Measurements from ENCODE around the gene SCN2A.

Gene SCN2A

DNA sequence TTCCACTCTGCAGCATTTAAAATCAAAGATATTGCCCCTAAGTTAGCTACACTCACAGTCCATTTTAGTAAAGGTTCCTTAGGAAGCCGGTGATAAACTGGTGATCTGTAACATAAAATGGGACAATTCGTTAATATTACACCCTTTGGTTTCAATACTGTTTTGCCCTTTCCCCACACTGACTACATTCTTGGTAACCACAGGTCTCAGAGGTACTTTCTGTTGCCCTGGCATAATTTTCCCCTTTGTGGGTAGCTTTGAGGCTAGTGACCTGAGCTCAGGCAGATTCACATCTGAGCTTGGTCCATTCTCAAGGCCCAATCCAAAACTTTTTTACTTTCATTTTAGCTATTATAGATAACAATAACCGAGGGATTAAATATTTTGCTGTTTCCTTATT lies 197.3 kb downstream of the SCN2A start:
- DNase-seq (ENCODE audit: low read depth), result no peak
- TF ChIP-seq, protein P1, sequence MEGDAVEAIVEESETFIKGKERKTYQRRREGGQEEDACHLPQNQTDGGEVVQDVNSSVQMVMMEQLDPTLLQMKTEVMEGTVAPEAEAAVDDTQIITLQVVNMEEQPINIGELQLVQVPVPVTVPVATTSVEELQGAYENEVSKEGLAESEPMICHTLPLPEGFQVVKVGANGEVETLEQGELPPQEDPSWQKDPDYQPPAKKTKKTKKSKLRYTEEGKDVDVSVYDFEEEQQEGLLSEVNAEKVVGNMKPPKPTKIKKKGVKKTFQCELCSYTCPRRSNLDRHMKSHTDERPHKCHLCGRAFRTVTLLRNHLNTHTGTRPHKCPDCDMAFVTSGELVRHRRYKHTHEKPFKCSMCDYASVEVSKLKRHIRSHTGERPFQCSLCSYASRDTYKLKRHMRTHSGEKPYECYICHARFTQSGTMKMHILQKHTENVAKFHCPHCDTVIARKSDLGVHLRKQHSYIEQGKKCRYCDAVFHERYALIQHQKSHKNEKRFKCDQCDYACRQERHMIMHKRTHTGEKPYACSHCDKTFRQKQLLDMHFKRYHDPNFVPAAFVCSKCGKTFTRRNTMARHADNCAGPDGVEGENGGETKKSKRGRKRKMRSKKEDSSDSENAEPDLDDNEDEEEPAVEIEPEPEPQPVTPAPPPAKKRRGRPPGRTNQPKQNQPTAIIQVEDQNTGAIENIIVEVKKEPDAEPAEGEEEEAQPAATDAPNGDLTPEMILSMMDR (conservative IDR thresholded peaks at IDR 0.05; ENCODE audit: low read depth, low read length), result no peak
- no peak overlapping the region for H3K4me3 ChIP-seq (ENCODE audit: low read depth, low read length)

DNA sequence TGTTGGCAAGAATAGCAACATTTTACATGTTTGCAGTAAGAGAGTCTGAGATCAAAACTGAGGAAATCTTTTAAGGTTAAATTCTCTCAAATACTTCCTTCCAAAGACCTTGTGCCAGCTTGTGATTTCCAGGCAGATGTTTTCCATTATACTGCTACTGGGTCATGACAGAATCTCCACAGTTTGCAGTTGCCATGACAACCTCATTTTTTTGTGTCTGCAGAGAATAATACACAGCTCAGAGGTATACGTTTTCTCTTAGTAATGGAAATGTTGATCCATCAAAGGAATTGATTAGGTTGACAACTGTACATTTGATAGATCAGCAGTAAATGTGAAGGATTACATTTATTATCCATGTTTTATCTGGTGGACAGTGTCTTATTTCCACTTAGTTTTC lies 201.2 kb downstream of the SCN2A start:
- TF ChIP-seq, protein P1 (conservative IDR thresholded peaks at IDR 0.05; ENCODE audit: low read depth, low read length), result no peak
- H3K4me3 ChIP-seq (ENCODE audit: low read depth, low read length), result no peak overlapping the region
- DNase-seq (ENCODE audit: low read depth), result peak; percentile 69

Data from choroid plexus epithelial cell (primary cell).